IPS-15b (cell line): ENCODE results near the gene CDH13.

ENCODE experiments used
- H3K27me3 ChIP-seq: one replicate; pipeline ENCODE4 v1.6.1; 2013; ENCODE audit warnings: low read length; ENCODE audit not compliant: control insufficient read depth, insufficient read depth
- H3K36me3 ChIP-seq: one replicate; pipeline ENCODE4 v1.6.1; 2013; ENCODE audit warnings: low read length; ENCODE audit not compliant: control insufficient read depth, insufficient read depth
- H3K4me1 ChIP-seq: one replicate; pipeline ENCODE4 v1.6.1; 2013; ENCODE audit warnings: mild to moderate bottlenecking, low read length; ENCODE audit not compliant: control insufficient read depth, insufficient read depth
- H3K4me3 ChIP-seq: one replicate; pipeline ENCODE4 v1.5.1; 2013; ENCODE audit warnings: low read depth, low read length
- H3K9ac ChIP-seq: one replicate; pipeline ENCODE4 v1.6.1; 2013; ENCODE audit warnings: low read depth, mild to moderate bottlenecking, low read length
- H3K9me3 ChIP-seq: one replicate; pipeline ENCODE4 v1.6.1; 2013; ENCODE audit warnings: mild to moderate bottlenecking, low read length; ENCODE audit not compliant: control insufficient read depth, insufficient read depth

CDH13 gene

DNA sequence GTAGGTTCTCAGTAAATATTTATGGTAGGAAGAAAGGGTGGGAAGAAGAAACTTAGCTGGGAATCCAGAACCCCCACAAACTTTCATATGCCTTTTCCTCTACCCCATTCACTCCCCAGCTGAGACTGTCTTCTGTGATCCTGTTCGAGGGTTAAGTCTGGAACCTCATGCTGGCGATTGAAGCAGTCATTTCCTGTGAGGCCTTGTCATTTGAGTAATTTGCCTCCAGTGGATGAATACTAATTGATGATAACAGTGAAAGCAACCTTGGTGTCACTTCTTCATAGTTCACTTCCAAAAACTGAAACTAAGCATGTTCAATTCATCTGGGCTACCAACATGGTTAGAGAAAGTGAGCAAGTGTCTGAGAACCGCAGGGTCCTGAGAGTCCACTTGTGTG lies 401.2 kb downstream of the CDH13 start:
- no peak overlapping the region for H3K9ac ChIP-seq
- H3K4me3 ChIP-seq = no peak overlapping the region
- H3K27me3 ChIP-seq = no peaks in the 10 kb centered on the region
- no peaks in the 10 kb centered on the region for H3K4me1 ChIP-seq
- no peaks in the 10 kb centered on the region for H3K9me3 ChIP-seq
- no peaks in the 10 kb centered on the region for H3K36me3 ChIP-seq

- Histone ChIP-seq H3K4me3 (no peak overlapping the region), H3K27me3 (no peaks in the 10 kb centered on the region), H3K36me3 (no peaks in the 10 kb centered on the region), H3K9ac (no peak overlapping the region), H3K9me3 (no peaks in the 10 kb centered on the region), H3K4me1 (no peaks in the 10 kb centered on the region)
These were observed 402.7 kb downstream of the CDH13 start for GRCh38 chr16:83029467-83029866.

GRCh38 chr16:83031524-83031923 lies 404.8 kb downstream of the CDH13 start:
- Histone ChIP-seq H3K27me3 (no peaks in the 10 kb centered on the region), H3K4me3 (no peak overlapping the region), H3K36me3 (no peaks in the 10 kb centered on the region), H3K9ac (no peak overlapping the region), H3K4me1 (no peaks in the 10 kb centered on the region), H3K9me3 (no peaks in the 10 kb centered on the region)

DNA sequence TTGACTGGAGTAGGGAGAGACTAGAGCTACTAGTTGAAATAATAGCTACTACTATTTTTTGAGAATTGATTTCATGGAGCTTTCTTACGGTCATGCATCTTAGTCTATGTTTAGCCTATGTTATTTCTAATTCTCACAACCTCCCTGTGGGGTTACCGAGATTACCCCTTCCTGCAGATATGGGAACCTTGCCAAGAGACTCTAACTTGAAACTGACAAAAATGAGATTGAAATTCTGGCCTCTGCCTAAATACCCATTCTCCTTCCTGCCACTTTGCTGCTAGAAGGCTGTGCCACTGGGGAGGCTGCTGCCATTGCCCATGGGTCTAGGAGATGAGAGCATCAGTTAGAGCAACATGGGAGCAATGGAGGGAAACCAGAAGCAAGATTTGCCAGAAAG lies 410.3 kb downstream of the CDH13 start:
- Histone ChIP-seq H3K4me1 (no peaks in the 10 kb centered on the region), H3K27me3 (no peaks in the 10 kb centered on the region), H3K4me3 (no peak overlapping the region), H3K36me3 (no peaks in the 10 kb centered on the region), H3K9ac (no peak overlapping the region), H3K9me3 (no peaks in the 10 kb centered on the region)

- Histone ChIP-seq H3K4me3 (no peak overlapping the region), H3K9ac (no peak overlapping the region)
These were observed 411.1 kb downstream of the CDH13 start for GRCh38 chr16:83037884-83038283.

GRCh38 chr16:83040174-83040573 lies 413.4 kb downstream of the CDH13 start:
- Histone ChIP-seq H3K27me3 (no peaks in the 10 kb centered on the region), H3K4me3 (no peak overlapping the region), H3K36me3 (no peaks in the 10 kb centered on the region), H3K9ac (no peak overlapping the region), H3K4me1 (no peaks in the 10 kb centered on the region), H3K9me3 (no peaks in the 10 kb centered on the region)

More at GRCh38 chr16:83037884-83038283, 411.1 kb downstream of the CDH13 start:
- no peaks in the 10 kb centered on the region for H3K27me3 ChIP-seq
- H3K36me3 ChIP-seq = no peaks in the 10 kb centered on the region
- no peaks in the 10 kb centered on the region for H3K9me3 ChIP-seq
- H3K4me1 ChIP-seq = no peaks in the 10 kb centered on the region

DNA sequence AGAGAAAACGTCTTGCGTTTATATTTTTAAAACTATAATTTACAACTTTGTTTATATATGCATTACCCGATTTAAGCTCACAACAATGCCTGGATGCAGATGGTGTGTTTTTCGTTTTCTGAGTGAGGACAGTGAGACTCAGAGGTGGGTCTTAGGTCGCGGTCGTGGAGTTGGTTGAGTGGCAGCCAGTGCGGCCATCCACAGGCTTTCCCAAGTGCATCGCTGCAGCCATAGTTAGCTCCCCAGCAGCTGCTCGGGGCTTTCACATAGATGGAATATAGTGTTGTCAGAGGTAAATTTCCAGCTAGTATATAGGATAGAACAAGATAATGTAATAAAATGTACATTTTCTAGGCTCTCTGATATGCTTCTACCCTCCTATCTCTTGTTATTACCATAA lies 417.8 kb downstream of the CDH13 start:
- Histone ChIP-seq H3K4me3 (no peak overlapping the region), H3K9ac (no peak overlapping the region), H3K36me3 (no peaks in the 10 kb centered on the region), H3K9me3 (no peaks in the 10 kb centered on the region), H3K4me1 (no peaks in the 10 kb centered on the region), H3K27me3 (no peaks in the 10 kb centered on the region)

GRCh38 chr16:83045790-83046189 lies 419.0 kb downstream of the CDH13 start:
- Histone ChIP-seq H3K4me1 (no peaks in the 10 kb centered on the region), H3K36me3 (no peaks in the 10 kb centered on the region), H3K4me3 (no peak overlapping the region), H3K9ac (no peak overlapping the region), H3K9me3 (no peaks in the 10 kb centered on the region), H3K27me3 (no peaks in the 10 kb centered on the region)

- no peaks in the 10 kb centered on the region for H3K27me3 ChIP-seq
- H3K4me1 ChIP-seq = no peaks in the 10 kb centered on the region
- H3K4me3 ChIP-seq = no peak overlapping the region
- no peak overlapping the region for H3K9ac ChIP-seq
- H3K9me3 ChIP-seq = no peaks in the 10 kb centered on the region
- H3K36me3 ChIP-seq = no peaks in the 10 kb centered on the region
These were observed 419.9 kb downstream of the CDH13 start for GRCh38 chr16:83046664-83047063.

DNA sequence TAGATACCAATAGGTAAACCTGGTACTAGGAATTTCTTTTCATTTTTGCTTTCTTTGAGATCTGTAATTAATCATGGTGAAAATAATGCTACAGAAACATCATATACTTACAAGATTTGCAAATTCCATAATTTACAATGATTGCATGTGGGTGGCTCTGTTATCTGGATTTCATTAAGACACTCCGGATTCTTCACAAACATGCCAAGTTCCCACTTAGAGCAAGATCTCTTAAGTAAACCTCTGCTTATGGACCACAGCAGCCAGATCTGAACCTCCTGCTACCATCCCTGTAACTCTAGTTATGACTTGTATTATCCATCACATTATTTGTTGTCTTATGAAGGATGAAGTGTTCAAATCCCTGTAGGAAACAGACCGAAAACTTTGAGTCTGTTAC lies 424.7 kb downstream of the CDH13 start:
- no peaks in the 10 kb centered on the region for H3K4me1 ChIP-seq
- H3K4me3 ChIP-seq = no peak overlapping the region
- H3K9ac ChIP-seq = no peak overlapping the region
- no peaks in the 10 kb centered on the region for H3K9me3 ChIP-seq
- H3K27me3 ChIP-seq = no peaks in the 10 kb centered on the region
- no peaks in the 10 kb centered on the region for H3K36me3 ChIP-seq

- Histone ChIP-seq H3K36me3 (no peaks in the 10 kb centered on the region), H3K9ac (no peak overlapping the region), H3K4me1 (no peaks in the 10 kb centered on the region), H3K27me3 (no peaks in the 10 kb centered on the region), H3K4me3 (no peak overlapping the region), H3K9me3 (no peaks in the 10 kb centered on the region)
These were observed 427.5 kb downstream of the CDH13 start for GRCh38 chr16:83054283-83054682.

- H3K27me3 ChIP-seq = no peaks in the 10 kb centered on the region
- H3K9ac ChIP-seq = no peak overlapping the region
- H3K36me3 ChIP-seq = peaks cover 3% of the 10 kb centered on the region
These were observed 431.6 kb downstream of the CDH13 start for GRCh38 chr16:83058376-83058775.

GRCh38 chr16:83059237-83059636 lies 432.5 kb downstream of the CDH13 start:
- Histone ChIP-seq H3K4me3 (no peak overlapping the region), H3K9me3 (no peaks in the 10 kb centered on the region), H3K9ac (no peak overlapping the region), H3K4me1 (no peaks in the 10 kb centered on the region), H3K36me3 (peaks cover 3% of the 10 kb centered on the region), H3K27me3 (no peaks in the 10 kb centered on the region)

More at GRCh38 chr16:83058376-83058775, 431.6 kb downstream of the CDH13 start:
- Histone ChIP-seq H3K4me3 (no peak overlapping the region), H3K9me3 (no peaks in the 10 kb centered on the region), H3K4me1 (no peaks in the 10 kb centered on the region)
